HK-2 (cell line): Measurements from ENCODE around the gene CSRNP3.

ENCODE experiments used
- DNase-seq: peaks from one replicate; pipeline ENCODE4 v3.0.0-alpha.2; 2018; ENCODE audit not compliant: unreplicated experiment

Gene CSRNP3

DNA sequence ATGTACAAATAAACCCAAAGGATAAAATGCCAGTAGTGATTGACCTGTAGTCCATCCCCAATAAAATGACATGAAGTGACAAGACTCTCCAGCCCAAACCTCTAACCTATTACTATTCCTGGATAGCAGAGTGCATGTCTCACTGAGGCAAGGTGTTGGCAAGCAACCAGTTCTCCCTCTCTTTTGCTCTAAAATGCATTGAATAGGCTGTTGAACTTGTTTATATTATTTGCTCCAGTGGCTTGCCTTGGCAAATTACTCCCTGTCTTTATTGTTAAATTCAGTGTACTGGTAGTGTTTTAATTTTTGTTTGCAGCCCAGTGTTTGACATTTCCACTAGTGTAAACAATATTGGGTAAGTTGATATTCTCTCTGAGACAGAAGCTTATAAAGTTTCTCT is 70.5 kb downstream of the CSRNP3 start:
- DNase-seq, result no peak

DNA sequence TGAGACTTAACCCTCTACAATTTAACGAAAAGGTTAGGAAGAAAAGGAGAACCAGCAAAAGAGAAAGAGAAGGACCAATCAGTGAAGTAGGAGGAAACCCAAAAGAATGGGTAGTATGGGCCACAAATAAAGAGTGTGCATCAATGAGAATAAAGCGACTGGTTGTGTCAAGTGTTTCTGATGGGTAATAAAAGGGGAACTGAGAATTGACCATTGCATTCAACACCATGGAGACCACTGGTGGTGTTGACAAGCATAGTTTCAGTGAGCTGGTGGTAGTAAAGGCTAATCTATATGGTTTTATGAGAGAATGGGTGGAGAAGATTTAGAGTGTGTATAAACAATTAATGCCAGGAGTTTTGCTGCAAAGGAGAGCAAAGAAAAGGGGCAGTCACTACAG is 75.4 kb downstream of the CSRNP3 start:
- no peak for DNase-seq

DNA sequence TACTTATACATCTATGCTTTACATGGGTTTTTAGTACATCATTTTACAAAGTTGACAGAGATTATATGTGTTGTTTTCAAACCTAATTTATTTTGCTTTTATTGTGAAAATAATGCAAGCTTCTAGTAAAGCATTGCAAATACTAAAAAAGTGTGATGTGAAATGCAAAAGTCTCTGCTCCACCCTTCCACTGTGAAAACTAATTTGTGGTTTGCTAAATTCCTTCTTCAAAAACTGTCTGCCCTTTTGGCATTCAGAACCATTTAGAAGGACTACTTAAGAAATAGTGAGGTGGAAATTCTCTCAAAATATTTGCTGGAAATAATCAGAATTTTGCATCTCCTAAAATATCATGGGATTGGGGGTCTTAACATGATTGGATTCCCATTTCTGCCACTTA is 78.4 kb downstream of the CSRNP3 start:
- no peak for DNase-seq

DNA sequence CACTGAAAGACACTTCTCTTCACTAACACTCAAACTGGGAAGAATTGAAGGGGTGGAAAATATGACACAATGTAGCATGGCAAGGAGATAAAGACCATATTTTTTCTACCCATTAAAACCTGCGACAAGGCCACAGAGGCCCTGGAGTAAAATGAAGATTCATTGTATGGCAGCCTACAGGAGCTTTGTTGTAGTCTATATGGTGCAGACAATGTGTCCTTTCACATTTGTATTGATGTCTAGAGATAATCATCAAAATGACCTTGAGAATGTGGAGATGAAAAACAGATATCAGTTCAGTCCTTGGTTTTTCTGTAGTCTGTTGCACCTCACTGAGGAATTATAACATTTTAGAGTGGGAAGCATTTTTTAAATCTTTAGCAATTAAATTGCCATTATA is 80.1 kb downstream of the CSRNP3 start:
- DNase-seq, result no peak

DNA sequence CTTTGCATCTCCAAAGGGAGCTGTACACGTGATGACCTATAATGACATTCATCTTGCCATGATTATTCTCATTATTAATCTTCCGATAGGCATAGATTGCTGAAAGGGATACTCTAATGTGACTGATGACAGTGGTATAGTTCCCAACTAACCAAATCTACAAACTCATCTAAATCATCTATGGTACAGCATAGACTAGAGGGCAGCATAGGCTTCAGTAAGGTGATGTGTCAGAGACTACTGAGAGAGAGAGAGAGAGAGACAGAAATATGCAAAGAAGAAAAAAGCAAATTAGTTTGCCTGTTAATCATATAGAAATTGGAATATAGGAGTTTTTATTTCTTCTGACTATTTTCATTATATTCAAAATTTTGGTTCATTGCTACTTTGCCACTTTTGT is 89.3 kb downstream of the CSRNP3 start:
- DNase-seq, result no peak

DNA sequence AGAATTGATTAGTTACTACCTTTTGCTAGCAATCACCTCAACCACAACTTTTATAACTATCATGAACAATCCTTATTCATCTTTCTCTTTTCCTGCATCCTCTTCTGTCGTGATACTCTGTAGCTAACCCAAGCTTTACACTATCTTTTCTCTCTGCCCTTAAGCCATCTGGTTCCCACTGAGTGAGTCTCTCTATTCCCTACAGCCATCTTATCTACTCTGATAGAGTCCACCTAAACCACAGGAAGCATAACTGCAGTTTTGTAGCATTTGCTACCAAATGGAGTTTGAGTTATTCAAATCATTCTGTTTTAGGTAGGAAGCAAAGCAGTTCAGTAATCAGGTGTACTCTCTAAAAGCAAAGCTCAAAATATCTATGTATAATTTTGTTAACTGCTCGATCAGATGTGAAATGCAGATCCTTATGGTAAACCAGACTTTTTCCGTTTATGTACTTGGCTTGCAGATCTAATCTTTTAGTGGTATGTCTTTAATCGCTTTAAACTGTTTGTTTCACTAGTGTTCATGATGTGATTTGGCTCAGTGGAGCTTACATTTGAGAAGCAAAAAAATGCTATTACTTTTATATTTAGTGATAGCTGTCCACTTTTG is 91.0 kb downstream of the CSRNP3 start:
- no peak for DNase-seq

DNA sequence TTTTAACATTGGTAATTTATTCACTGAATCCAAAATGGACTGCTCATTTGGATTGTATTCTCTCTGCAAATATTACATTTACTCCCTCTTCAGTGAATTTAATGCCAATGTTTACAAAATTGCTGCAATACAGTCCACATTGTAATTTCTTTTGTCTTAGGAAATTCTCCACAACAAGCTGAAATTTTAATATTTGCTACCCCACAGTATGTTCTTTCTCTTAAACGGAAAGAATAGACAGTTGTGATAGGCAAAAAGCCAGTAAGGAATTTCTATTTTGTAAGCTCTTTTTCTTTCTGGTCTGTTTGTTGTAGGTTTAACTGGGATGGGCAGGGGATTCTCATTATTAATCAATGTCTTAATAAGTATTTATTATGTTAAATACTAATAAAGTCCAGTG is 92.0 kb downstream of the CSRNP3 start:
- no peak for DNase-seq

DNA sequence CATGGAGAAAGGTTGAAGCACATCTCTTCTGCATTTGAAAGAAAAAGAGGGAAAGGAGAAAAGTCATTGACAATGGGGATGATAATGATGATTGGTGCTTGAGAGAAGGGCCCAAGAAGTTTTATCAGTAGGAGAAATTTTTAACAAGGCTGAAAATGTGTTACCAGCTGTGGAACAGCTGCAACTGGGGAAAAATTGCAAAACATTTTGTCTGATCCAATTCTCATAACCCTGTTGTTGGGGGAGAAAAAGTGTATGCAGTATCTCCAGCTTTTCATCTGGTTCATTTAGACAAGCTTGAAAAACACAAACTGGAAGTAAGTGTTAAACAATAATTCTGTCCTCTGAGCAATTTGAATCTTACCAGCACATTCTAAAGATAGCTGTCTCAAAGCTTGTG is 92.7 kb downstream of the CSRNP3 start:
- no peak for DNase-seq

DNA sequence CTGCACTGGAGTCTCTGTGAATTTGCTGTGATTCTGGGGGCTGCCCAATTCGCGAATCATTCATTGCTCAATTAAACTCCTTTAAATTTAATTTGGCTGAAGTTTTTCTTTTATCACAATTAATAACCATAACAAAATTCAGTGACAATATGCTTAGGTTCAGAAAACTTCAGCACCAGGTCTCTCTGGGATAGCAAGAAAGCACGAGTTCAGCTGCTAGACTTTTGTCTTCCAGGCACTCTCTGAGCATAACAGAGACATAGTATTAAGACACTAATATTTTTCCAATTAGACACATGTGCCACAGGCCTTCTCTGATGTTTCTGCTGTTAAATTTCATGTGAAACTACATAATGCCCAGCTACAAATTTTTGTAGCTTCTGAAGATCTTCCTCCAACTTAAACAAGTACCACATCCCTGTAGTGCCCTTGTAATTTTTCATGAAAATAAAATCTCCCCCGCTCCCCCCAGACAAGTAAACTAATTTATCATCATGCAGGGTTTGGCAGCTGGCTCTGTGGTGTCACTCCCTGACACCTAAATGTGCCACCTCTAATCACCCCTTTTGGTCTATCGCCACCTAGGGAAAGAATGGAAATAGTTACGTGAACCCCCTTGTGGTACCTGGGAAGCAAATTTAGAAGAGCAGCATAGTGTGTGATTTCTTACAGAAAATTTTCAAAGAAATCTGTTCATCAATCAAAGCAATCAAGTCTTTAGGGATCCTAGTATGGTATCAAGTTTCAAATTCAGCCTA is 94.1 kb downstream of the CSRNP3 start:
- DNase-seq, result no peak

DNA sequence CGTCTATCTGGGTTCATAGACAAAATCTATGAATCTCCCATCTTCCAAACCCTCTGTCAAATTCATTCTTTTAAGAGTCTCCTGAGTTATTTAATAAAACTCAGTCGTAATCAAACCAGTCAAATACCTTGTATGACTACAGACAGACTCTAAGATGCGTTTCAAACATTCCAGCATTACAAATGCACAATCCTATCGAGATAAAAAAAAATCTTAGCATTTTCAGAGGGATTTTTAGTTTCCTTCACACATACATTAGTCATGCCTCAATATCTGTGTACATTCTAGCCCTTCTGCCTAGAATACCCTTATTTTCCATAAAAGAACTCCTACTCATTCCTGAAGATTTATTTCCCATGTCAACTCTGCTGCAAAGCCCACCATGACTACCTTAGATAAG is 96.5 kb downstream of the CSRNP3 start:
- DNase-seq, result no peak

DNA sequence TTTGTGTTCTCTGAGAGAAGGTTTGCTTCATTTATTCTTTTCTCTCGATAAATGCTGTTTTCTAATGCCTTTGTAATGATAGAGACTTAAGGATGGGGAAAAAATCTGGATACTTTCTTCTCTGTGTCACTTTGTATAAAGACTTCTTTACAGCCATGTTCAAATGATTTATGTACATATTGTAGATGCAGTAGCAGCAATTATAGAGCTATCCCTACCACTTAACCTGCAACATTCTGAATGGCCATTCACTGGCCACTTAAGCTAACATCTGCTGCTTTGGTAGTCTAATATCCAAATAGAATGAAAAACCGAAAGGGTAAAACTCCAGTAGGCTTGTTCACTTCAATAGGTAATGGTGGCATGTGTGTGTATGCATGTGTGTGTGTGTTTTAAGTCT is 97.8 kb downstream of the CSRNP3 start:
- no peak for DNase-seq

DNA sequence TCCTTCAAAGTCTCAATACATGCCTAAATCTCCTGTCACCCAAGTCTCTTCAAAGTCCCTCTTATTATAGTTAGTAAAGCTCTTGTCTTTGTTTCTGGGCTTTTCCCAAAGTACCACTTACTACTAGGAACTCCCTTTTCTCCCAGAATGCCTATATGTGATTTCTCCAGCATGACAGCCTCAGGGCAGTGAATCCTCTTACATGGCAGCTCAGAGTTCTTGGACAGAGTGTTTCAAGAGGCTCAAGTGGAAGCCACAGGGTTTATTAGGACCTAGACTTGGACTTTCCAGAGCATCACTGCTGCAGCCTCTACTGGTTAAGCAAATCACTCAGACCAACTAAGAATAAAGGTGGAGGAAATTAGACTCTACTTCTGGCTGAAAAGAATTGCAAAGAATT is 98.9 kb downstream of the CSRNP3 start:
- no peak for DNase-seq

DNA sequence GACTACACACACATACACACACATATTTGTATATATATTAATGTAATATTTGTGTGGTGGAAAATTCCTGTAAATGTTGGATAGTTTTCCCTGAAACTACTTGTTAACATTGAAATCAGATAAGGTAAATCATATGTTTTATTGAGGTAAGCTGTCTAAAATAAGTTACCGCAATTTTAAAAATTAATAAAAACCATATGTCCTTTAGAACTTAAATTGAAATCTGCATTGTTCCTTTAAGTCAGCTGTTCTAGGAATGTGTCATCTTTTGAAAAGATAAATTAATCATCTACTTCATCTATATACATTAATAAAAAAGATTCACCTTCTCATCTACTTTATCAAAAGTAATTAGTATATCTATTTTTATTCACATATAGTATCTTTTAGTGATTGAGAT is 102.0 kb downstream of the CSRNP3 start:
- DNase-seq, result no peak

DNA sequence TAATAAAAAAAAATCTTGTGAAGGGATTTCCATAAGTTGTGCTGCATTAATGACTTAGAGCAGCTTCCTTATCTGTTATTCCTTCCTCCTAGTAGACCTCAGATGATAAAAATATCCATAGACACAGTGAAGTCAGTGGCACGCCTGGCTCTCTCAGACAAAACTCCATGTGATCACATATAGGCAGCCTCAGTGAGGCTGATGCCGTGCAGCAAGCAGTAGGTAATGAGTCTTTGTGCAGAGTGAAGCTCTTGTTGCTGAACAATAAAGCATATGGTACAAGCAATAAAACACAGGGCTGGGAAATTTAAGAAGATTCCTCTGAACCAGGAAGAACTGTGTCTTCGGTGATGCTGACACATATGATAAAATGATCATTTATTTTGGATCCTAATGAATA is 102.7 kb downstream of the CSRNP3 start:
- no peak for DNase-seq

DNA sequence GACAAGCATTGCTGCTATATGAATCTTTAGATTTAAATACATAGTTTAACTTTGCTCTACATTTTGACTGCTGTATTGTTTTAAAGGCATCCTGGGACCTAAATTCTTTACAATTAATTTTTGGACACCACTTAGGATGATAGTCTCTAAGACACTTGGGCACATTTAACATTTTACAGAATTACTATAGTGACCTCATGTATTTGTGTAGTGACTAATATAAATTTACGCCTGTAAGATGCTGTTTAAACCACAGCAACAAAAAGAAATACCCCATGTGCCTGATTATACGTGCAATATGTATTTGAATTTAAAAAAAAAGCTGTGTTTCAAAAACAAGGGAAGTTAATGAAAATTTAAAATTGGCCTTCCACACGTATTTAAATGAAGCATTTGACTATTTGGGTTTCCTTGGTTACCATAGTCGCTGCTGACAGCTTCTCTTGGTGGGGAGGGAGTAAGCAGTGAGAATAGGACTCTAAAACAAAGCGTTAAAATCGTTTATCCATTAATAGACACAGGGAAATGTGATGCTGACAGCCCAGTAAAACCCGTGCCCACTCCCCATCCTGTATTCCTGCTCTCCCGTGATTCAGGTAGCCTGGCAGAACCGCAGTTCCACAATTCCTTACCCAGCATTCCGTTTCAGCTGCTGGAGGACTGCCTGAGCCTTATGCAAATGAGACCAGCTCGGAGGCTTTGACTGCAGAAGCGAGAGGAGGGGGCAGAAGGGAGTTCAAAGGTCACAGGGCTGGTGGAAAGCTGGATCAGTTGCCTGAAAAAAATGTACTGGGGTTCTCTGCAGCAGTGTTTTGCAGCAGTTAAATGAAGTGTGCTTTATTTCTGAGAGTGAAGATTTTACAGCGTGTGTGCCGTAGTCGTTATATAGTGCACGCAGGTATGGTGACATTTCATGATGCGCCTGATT is 104.3 kb downstream of the CSRNP3 start:
- DNase-seq, result peak; percentile 46

DNA sequence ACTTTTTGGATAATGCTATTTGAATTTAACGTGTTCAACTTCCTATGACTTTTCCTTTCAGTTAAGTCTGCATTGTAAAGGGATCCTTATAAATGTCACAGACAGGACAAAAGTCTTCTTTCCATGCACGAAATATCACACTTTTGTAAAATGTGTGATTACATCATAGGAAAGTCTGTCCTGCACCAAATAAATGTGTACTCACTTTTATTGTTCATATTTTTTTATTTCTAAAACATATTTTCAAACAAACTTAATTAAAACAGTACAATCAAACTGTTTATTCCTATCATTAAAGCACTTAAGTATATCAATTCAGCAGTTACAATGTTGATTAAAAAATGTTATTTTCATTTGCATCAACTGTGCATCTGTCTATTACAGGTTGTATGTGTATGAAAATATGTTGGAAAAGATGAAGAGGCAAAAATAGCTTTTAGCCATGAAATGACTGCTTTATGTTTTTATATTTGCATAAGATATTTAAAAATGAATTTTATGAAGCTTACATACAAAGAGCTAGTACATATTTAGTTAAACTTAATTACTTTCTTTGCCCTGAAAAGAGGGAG is 105.6 kb downstream of the CSRNP3 start:
- no peak for DNase-seq

DNA sequence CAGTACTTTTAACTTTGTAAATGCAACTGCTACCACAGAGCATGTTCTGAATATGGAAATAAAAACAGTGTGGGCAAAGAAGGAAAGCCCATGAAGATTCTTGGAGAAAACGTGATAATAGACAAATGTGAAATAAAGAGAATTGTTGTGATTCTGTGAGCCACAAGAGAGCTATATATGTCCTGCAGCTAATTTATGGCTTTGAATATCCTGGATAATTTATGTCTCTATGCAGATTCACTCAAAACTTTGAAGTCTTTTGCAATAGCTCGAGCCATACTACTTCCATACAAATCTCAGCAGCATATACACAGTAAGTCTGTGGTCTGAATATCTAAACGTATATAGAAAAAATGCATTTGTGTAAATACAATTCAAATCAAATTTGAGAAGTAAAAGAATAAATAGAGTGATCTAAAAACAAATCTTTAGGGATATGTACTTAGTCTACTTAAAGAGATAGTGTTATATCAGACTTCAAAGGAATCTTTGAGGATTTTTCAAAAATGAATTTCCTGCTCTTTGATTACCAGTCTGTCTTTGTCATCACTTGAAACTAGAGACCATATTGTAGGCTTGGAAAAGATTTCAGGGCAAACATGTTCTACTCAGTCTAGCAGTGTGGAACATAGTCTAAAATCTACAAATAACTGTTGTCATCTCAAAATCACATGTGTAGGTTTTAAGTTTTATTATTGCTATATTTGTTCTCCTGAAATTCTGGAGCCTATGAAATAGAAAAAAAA is 107.1 kb downstream of the CSRNP3 start:
- no peak for DNase-seq

DNA sequence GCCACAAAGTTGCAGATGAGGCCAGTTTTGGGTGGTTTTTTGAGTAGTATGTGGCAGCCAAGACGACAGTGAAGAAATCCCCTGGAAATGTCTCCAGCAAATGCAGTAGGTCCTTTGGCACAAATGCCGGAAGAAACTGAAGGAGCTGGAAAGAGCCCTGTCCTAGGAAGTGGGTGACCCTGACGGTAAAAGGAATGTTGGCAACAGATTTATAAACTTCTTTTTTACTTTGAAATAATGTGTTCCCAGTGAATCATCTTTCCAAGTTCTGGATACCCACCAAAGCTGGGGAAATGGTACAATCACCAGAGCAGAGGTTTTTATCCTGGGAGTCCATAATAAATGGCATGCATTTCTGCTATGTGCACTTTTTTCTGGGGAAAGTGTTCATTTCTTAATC is 112.9 kb downstream of the CSRNP3 start:
- DNase-seq, result no peak

DNA sequence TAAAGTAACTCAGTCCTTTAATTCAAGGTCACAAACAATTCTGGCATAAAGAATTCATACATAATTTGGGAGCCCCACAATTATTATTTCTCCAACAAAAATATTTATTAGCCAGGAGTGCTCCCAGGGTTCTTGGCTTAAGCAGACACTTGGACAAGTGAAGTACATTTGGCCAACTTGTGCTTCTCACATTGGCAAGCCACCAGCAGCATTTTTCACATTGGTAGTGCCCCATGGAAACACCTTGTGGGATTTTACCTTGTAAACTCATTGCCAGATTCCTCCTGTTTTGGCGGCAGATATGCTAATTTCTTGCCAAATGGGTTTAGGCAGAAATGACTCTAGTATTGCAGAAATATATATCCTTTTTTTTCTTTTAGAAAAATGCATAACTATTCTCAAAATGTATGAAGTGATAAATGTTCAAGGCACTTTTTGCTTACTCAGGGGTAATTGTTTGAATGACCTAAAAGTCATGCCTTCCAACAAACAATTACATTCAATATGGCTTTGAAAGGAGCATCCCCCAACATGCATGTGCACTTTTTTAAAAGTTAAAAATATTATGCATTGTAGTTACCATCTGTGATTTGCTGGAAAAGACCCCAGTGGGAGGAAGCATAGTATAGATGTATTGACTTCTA is 113.5 kb downstream of the CSRNP3 start:
- no peak for DNase-seq

DNA sequence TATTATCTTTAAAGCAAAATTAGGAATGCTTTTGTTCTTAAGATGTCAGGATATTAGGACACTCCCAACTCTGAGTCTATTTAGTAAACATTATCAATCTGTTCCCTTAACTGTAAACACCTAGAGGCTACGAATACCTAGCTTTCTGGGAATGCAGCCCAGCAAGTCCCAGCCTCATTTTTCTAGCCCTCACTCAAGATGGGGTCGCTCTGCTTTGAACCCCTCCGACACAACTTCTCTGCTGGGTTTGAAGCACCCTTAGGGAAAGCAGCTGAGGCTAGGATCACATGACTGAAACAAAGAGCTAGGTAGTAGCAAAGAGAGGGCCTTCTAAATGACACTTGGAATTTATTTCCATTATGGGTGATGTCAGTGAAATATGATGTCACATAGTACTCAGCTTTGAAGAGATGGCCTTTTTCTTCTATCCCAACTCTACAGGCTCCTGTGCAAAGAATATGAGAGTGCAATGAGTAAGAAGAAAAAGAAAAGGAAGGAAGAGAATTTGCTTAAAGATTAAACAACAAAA is 114.7 kb downstream of the CSRNP3 start:
- DNase-seq, result no peak

DNA sequence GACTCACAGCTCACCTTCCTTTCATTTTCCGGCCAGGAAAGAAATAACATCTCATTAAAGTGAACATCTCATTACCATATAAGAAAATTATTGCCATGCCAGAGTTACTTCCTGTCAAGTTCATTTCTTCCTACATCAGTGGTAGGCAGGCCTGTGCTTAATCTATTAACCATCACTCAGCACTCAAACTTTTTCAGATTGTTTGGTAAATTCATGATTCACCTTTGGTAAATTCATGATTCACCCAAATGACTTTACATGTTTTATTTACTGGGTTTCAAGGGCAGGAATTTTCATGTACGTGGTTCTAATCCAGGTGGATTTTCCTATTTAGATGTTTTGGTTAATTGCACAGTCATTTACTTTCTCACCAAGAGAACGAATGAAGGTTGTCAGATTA is 116.5 kb downstream of the CSRNP3 start:
- DNase-seq, result no peak
